NCI-H2107 (cell line): ENCODE measurements around the gene SLC25A14.
"Not testable (repeated sequence)": the region's sequence is repeated elsewhere in the genome, so short reads cannot be mapped to it uniquely, and the experiment has no call there.

ENCODE experiments used
- DNase-seq: peaks from one replicate; lab custom pipeline; 2025; lab: John Stamatoyannopoulos, UW

Gene SLC25A14, protein sequence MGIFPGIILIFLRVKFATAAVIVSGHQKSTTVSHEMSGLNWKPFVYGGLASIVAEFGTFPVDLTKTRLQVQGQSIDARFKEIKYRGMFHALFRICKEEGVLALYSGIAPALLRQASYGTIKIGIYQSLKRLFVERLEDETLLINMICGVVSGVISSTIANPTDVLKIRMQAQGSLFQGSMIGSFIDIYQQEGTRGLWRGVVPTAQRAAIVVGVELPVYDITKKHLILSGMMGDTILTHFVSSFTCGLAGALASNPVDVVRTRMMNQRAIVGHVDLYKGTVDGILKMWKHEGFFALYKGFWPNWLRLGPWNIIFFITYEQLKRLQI

DNA sequence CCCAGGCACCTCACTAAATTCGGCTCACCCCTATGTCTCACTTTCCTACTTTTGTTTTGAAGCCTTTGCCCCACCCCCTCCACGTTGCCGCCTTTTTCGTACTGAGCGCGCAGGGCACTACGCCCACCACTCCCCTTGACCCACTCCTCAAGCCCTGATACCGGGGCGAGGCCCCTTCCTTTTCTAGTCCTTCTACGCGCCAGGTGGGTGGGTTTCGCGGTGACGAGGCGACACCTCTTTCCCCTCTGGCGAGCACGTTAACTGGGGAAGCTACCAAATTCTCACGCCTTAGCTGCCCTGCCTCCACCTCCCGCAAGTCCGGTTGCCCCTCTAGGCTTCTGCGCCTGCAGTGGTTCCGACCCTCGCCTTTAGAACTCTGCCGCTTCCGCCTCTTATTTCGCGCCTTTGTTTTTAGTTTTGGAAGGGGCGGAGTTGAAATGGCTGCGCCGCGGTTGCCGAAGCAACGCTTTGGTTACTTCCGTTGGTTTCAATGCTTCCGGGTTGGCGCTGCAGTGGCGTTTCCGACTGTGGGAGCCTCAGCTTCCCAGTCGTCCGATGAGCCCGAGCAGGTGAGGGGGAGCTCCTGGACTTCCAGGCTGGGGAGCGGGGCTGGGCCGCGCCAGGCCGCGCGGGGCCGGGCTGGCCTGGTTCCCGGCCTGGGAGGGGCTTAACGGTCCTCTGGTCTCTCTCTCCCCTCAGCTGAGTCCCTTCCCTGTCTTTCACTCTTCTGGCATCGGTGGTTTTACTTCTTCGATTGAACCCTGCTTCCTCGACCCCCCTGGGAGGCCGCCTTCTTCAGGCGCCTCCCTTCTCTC, at the start of gene SLC25A14:
SLC25A14 (plus strand) TSS at position 512 of the 815 bp plus-strand sequence. CDS start 360 bp downstream, outside the sequence.
- DNase-seq = peak; percentile 82

DNA sequence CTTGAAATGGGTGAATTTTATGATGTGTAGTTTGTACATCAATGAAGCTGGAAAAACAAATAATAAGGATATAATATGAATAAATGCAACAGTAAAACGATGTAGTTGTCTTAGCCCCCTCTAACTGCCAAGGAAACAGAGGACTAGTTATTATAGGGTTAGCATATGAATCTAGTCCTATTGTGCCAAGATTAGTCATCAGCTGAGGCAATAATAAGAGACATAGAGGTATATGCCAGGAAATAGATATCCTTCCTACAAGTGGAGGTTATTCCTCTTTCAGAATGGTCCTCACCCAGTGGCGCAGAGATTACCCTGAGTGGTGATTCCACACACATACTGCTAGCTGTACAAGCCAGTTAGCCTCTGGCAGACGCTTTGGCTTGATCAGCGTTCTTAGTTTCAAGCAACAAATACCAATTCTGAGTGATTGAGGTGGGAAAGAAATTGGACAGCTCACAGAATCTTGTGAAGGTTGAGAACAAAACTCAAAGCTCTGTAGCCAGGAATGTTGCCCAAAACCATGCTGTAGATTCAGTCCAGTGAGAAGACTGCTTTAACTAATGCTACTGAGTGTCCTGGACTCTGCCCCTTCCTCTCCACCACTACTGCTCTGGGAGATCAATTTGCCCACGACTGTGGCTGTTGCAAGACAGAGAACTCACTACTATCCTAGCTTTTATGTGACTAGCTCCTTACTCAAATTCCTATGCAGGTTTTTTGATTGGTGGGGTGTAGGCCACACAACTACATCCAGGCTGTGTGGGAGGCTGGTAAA, 44.0 kb upstream of the SLC25A14 start:
- no peak for DNase-seq

DNA sequence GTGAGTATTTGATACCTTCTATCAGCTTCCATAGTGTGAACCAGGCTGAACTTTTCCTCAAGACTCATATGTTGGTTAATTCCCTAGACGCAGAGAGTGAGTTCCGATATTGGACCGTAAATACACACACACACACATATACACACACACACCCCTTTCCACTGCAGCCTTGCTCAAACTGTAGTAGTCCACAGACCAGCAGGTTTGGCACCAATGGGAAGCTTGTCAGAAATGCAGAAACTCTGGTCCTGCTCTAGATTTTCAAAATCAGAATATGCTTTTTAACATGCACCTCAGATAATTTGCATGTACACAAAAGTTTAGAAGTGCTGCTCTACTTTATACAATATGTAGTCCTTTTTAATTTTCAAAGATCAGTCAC, 43.4 kb upstream of the SLC25A14 start:
- no peak for DNase-seq

DNA sequence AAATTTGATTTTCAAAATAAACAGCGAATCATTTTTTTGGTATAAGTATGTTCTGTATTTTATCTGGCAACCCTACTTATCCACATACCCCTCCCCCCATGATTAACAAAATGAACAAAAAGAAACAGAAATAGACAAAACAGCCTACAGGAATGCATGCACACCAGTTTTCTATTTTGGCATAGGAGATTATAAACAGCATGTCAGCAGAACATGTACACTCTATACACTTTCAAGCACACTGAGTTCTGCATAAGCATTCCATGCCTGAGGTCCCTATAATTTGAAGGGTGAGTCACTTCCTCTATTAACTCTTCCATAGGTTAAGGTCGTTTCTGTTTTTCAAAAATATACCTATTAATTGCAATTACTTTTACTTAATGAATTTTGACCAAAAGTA, 43.0 kb upstream of the SLC25A14 start:
- DNase-seq = no peak

DNA sequence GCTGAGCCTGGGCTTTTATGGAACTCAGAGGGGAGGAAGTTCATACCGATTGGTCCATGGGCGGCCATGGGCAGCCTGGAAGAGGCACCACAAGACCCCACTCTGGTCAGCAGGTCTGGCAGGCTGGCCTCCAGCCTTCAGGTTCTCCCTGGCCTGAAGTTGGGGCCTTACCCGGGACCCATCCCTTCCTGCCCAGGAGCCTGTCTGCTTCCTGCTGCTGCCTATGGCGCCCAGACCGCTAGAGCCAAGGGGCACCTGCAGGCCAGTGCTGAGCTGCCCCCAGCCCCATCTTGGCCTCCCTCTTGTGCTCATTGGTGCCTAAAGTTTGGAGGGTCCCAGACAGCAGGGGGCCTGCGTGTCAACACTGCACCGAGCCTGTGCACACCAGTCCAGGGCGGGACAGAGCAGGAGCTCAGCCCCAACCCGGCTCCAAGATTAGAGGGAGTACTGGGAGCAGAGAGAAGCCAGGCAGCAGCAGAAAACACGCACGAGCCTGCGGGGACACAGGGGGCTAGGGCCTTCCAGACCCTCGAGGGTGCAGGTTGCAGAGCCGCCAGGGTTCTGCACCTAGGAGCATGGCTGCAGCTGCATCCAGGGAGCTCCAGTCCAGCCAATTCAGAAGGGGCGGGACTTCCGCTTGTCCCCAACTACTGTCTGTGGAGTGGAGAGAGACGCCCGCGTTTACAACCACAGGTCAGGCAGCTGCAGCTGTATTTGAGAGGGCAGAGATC, 40.3 kb upstream of the SLC25A14 start:
- peak; percentile 54 for DNase-seq

DNA sequence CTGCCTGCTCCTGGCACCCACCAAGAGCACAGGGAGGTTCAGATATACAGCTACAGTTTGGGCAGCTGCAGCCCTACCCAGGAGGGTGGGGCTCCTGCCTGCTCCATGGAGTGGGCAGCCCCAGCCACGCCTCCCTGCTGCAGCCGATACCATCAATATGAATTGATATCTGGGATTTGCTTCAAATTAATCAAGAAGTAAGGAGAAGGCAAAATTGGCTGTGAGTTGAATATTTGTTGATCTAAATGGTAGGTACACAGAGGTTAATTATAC, 39.8 kb upstream of the SLC25A14 start:
- DNase-seq = no peak

DNA sequence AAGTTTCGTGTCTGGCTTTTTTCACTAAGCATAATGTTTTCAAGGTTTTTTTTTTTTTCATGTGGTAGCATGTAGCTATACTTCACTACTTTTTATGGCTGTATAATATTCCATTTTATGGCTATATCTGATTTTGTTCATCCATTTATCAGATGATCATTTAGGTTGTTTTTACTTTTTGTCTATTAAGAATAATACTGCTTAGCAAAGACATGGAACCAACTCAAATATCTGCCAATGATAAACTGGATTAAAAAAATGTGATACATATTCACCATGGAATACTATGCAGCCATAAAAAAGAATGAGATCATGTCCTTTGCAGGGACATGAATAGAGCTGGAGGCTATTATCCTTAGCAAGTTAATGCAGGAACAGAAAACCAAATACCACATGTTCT, 38.3 kb upstream of the SLC25A14 start:
- no peak for DNase-seq

DNA sequence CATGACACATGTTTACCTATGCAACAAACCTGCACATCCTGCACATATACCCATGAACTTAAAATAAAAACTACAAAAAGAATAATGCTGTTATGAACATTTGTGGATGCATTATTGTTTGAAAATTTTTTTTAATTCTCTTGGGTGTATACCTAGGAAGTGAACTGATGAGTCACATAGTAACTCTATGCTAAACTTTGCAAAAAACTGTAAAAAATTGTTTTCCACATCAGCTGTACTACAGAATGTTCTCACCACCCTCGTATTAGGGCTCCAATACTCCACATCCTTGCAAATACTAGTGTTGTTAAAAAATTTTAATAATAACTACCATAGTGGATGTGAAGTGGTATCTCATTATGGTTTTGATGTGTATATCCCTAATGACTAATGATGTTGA, 37.7 kb upstream of the SLC25A14 start:
- DNase-seq = no peak

DNA sequence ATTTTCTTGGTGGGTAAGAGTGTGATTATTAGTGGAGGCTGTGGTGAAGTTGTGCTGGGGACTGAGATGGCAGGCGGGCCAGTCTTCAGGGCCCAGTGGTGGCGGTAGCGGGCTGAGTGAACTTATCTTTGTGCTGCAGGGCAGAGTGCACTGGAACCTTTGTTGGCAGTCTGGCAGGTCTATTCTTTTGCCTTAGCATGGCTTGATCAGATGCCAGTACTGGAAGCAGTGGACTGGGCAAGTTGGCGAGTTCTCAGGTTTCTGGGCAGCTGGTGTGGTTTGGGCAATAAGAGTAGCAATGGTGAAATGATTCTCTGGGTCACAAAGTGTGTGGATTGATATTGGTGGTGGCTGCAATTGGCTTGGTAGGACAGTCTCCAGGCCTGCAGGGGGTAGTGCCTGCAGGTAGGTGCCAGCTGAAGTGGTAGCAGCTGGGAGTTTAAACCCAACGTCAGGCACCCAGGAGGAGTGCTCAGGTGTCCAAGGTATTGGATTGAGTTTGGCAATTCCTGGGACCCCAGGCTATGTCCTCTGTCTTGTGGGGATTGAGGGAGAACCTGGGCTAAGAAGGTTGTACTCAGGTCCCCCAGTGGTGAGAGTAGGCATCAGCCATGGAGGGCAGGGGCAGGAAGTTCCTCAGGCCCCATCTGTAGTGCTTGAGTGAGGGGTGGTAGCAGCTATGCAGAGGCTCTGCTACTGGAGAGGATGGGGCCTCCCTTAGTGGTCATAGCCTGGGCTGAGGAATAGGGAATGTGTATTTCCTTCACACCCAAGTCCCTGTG, 34.9 kb upstream of the SLC25A14 start:
- DNase-seq = no peak

DNA sequence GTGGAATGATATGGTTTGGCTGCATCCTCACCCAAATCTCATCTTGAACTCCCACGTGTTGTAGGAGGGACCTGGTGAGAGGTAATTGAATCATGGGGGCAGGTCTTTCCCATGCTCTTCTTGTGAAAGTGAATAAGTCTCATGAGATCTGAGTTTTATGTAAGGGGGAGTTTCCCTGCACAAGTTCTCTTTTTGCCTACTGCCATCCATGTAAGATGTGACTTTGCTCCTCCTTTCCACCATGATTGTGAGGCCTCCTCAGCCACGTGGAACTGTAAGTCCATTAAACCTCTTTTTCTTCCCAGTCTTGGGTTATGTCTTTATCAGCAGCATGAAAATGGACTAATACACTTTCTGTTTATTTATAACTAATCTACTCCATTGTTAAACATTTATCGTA, 19.8 kb upstream of the SLC25A14 start:
- not testable (repeated sequence) for DNase-seq

DNA sequence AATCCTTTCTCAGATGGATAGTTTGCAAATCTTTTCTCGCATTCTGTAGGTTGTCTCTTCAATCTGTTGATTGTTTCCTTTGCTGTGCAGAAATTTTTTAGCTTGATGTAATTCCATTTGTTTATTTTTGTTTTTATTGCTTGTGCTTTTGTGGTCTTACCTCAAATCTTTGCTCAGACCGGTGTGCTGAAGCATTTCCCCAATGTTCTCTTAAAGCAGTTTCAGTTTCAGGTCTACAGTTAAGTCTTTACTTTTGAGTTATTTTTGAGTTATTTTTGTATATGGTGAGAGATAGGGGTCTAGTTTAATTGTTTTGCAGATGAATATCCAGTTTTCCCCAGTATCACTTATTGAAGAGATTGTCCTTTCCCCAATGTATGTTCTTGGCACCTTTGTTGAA, 18.2 kb upstream of the SLC25A14 start:
- no peak for DNase-seq

DNA sequence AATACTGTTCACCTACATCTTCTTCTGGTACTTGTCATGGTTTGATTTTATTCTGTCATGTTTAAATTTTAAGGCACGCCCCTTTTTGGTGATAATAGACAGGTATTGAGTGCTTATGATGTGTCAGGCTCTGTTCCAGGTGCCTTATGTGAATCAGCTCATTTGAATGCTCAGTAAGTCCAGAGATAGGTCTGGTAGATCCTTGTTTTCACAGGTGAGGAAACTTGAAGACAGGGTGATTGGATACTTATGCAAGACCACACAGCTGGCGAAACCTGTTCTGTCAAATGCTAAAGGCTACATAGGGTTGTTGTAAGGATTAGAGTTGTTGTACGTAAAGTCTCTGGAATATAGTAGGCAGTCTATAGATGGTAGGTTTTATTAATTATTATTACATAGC, 9.6 kb upstream of the SLC25A14 start:
- no peak for DNase-seq

DNA sequence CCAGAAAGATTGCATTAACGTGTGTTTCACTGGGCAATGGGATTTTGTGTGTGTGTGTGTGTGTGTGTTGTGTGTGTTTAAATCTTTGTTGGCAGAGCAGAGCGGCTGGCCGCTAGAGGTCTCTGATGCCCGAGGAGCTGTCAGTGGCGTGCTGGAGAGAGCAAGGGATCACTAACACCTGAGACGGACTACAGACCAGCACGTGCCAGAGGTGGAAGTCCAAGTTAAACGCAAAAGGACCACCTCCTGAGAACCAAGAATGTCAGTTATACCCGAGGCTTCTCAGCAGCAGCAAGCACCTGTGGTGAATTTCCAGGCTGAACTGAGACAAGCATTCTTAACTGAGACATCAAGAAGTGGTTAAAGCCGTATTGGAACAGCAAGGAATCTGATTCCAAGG, 9.0 kb upstream of the SLC25A14 start:
- DNase-seq = no peak

DNA sequence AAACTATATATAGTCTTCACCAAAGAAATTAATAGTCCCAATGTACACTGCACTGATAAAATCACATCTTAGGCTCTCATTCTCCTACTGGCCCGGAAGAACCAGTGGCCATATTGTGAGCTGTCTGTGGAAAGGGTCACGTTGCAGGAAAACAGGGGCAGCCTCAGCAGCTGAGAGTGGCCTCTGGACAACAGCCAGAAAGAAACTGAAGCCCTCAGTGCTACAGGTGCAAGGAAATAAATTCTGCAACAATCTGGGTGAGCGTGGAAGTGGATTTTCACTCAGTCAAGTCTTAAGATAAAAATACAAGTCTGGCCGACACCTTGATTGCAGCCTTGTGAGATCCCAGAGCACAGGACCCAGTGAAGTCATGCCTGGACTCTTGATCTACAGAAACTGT, 3.2 kb upstream of the SLC25A14 start:
- peak; percentile 3 for DNase-seq

DNA sequence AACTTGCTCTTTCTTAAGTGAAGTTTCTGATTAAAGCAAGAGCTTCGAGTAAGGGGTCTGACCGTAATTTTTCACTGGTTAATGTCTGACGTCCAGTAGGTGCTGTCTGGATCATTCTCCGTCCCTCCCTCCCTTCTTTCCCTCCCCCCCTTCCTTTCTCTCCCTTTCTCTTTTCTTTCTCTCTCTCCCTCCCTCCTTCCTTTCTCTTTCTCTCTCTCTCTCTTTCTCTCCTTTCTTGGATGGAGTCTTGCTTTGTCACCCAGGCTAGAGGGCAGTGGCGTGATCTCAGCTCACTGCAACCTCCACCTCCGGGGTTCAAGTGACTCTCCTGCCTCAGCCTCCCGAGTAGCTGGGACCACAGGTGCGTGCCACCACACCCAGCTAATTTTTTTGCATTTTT, 850 bp upstream of the SLC25A14 start:
- DNase-seq = not testable (repeated sequence)

DNA sequence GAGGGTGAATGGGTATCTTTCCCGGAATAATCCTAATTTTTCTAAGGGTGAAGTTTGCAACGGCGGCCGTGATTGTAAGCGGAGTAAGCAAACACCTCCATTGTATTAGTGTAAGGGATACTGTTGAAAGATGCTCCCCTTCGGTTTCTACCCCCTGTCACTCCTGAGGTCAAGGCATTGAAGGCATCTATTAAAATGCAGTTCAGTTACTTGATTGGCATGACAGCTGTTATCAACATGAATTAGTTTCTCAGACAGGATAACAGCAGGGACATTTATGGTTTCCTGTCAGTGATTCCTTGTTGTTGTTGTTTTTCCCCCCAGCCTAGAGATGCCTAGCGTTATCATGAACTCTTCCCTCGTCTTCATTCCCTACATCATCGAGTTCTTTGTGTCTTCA, 552 bp downstream of the SLC25A14 start:
- no peak for DNase-seq

DNA sequence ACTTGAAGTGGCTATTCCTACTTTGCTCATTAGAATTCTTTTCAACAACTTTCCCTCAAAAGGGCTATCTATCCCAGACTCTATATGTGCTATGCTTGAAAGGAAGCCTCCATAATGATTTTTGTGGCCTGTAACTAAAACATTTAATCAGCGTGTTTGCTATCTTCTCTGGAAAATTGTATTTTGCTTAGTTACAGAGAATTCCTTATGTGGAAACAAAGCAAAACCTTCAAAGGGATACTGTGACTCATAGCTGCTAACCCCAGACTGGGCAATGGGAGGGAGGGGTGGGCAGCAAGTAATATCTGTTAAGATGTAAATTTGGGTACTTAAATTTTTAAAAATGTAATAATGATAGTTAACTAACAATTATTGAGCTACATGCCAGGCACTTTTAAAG, 3.7 kb downstream of the SLC25A14 start:
- no peak for DNase-seq

DNA sequence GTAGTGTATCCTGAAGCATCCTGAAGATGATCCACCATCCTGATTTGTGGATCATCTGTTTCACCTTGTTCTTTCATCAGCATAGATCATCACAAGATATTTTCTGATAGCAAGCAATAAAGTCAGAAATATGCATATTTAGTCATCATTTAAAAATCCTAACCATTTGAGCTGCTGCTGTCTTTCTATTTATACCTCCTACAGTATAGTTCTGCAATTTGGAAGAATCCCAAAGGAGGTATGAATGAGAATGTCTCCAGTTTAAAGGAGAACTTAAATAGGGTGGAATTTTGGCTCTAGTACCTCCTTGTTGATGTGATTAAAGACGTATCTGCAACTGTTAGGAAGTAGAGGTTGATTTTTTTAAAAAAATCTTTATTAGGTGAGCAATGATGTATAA, 7.6 kb downstream of the SLC25A14 start:
- DNase-seq = no peak

DNA sequence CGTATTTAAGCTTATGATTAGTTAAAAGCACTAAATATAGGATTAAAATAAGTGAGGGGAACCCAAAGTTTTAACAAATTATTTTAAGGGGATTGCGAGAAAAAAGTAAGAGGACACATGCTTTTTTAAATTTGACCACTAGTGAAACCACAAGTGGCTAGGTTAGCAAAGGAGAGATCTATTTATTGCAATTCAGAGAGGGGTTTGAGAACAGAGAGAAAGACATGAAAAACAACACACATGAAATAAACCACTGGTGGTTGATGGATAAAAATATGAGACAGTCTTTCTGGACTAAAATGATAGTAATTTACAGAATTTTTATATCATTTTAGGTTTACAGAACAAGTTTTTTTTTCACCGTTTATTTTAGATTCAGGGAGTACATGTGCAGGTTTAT, 11.8 kb downstream of the SLC25A14 start:
- DNase-seq = no peak

DNA sequence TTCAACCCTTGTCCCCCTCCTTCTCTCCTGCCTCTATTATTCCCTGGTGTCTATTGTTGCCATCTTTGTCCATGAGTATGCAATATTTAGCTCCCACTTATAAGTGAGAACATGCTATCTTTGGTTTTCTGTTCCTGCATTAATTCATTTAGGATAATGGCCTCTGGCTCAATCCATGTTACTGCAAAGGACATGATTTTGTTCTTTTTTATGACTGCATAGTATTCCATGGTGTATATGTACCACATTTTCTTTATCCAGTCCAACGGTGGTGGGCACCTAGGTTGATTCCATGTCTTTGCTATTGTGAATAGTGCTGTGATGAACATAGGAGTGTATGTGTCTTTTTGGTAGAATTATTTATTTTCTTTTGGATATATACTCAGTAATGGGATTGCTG, 12.3 kb downstream of the SLC25A14 start:
- not testable (repeated sequence) for DNase-seq

DNA sequence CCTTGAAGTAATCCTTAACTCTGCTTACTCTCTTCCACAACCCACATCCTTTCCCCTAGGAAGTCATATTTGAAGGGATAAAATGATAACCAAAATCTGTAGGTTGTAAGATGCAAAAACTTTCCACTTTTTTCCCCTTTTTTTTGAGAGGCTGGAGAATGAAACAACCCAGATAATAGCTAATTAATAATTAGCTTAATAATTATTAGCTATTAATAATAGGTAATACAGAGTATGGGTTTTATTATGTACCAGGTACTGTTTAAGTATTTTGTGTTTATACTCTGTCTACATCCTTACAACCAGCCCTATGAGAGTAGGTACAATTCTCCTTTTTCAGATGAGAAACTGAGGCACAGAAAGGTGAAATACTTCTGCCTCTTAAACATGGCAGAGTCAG, 36.4 kb downstream of the SLC25A14 start:
- DNase-seq = no peak
